ENCODE measurements around the gene GAREM2.

DNA sequence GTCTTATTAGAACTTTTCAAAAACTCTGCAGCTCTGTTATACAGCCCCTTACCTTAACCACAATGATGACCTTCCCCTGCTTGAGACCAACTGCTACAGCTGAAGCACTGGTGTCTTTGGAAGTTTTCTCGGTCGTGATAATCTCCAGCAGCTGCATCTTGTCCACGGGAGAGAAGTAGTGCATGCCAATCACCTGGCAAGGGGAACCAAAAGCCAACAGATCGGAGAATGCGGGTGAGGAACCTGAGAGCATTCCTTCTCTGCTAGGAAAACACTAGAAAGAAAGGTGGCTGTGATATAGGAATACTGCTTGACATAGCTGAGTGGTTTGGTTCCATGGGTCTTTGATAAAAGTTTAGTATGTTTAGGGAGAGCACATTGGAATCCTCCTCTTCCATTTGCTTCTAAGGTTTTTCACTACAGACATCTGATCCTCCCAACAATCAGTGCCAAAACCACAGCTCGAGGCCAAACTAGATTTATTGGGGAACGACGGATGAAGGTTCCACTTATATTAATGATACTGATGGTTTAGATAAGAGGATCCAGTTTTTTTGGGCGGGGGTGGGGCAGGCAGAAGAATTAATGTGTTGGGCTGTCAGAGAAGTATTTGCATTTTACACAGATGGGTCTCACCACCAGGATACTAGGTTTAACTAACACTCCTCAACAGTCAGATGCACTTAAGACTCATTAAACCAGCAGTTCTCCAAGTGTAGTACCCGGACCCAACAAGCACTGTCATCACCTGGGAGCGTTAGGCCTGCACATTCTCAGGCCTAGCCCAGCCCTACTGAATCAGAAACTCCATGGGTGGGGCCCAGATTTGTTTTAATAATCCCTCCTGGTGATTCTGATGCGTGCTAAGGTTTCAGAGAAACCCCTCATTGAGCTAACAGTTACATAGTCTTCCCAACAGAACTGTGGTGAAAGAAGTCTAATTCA is 22.4 kb downstream of the GAREM2 start:
- TF ChIP-seq, protein P1, sequence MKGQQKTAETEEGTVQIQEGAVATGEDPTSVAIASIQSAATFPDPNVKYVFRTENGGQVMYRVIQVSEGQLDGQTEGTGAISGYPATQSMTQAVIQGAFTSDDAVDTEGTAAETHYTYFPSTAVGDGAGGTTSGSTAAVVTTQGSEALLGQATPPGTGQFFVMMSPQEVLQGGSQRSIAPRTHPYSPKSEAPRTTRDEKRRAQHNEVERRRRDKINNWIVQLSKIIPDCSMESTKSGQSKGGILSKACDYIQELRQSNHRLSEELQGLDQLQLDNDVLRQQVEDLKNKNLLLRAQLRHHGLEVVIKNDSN (IDR thresholded peaks at IDR 0.05) = no peak
- TF ChIP-seq NFIC (IDR thresholded peaks at IDR 0.05) (no peak), YY1 (IDR thresholded peaks at IDR 0.05; ENCODE audit: low read depth) (no peak), TCF12 (IDR thresholded peaks at IDR 0.05; ENCODE audit: low read depth) (no peak), ZBTB7A (IDR thresholded peaks at IDR 0.05; ENCODE audit: low read depth) (no peak), TAF1 (IDR thresholded peaks at IDR 0.05; ENCODE audit: low read depth) (no peak), EP300 (IDR thresholded peaks at IDR 0.05; ENCODE audit: borderline replicate concordance) (no peak), RAD21 (IDR thresholded peaks at IDR 0.05; ENCODE audit: low read depth) (no peak), TEAD4 (IDR thresholded peaks at IDR 0.05) (no peak), FOXM1 (IDR thresholded peaks at IDR 0.05; ENCODE audit: borderline replicate concordance, low read depth) (no peak), EGR1 (IDR thresholded peaks at IDR 0.05) (no peak)
- TF ChIP-seq, protein P2, sequence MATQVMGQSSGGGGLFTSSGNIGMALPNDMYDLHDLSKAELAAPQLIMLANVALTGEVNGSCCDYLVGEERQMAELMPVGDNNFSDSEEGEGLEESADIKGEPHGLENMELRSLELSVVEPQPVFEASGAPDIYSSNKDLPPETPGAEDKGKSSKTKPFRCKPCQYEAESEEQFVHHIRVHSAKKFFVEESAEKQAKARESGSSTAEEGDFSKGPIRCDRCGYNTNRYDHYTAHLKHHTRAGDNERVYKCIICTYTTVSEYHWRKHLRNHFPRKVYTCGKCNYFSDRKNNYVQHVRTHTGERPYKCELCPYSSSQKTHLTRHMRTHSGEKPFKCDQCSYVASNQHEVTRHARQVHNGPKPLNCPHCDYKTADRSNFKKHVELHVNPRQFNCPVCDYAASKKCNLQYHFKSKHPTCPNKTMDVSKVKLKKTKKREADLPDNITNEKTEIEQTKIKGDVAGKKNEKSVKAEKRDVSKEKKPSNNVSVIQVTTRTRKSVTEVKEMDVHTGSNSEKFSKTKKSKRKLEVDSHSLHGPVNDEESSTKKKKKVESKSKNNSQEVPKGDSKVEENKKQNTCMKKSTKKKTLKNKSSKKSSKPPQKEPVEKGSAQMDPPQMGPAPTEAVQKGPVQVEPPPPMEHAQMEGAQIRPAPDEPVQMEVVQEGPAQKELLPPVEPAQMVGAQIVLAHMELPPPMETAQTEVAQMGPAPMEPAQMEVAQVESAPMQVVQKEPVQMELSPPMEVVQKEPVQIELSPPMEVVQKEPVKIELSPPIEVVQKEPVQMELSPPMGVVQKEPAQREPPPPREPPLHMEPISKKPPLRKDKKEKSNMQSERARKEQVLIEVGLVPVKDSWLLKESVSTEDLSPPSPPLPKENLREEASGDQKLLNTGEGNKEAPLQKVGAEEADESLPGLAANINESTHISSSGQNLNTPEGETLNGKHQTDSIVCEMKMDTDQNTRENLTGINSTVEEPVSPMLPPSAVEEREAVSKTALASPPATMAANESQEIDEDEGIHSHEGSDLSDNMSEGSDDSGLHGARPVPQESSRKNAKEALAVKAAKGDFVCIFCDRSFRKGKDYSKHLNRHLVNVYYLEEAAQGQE (IDR thresholded peaks at IDR 0.05; ENCODE audit: low read depth) = no peak
- TF ChIP-seq, protein P3, sequence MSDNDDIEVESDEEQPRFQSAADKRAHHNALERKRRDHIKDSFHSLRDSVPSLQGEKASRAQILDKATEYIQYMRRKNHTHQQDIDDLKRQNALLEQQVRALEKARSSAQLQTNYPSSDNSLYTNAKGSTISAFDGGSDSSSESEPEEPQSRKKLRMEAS (IDR thresholded peaks at IDR 0.05) = no peak
